ENCODE data around the gene DNM1.
A peak's percentile ranks its signal among the peaks of the same experiment; 100 is the strongest.
"Not testable (repeated sequence)": the region's sequence is repeated elsewhere in the genome, so short reads cannot be mapped to it uniquely, and the experiment has no call there.

The DNM1 gene

DNA sequence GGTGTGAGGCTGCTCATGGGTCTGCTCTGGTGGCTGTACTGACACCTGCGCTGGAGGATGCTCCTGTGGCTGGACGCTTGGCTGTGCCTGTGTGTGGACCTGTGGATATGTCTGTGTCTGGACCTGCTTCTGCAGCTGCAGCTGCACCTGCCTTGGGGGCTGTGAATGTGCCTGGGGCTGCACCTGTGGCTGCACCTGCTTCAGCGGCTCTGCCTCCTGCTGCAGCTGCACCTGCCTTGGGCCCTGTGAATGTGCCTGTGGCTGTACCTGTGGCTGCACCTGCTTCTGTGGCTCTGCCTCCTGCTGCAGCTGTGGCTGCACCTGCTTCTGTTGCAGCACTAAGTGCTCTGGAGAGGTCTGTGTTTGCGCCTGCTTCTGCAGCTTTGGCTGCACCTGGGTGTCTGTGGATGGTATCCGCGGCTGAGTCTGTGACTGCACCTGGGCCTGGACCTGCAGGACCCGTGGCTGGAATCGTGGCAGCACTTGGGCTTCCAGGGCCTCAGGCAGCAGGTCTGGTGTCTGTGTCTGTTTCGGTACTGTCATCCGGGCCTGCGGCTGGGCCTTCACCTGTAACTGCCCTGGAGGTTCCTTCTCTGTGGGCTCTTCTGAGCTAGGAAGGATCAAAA lies 24.3 kb upstream of the DNM1 start:
- TF ChIP-seq, protein P1, sequence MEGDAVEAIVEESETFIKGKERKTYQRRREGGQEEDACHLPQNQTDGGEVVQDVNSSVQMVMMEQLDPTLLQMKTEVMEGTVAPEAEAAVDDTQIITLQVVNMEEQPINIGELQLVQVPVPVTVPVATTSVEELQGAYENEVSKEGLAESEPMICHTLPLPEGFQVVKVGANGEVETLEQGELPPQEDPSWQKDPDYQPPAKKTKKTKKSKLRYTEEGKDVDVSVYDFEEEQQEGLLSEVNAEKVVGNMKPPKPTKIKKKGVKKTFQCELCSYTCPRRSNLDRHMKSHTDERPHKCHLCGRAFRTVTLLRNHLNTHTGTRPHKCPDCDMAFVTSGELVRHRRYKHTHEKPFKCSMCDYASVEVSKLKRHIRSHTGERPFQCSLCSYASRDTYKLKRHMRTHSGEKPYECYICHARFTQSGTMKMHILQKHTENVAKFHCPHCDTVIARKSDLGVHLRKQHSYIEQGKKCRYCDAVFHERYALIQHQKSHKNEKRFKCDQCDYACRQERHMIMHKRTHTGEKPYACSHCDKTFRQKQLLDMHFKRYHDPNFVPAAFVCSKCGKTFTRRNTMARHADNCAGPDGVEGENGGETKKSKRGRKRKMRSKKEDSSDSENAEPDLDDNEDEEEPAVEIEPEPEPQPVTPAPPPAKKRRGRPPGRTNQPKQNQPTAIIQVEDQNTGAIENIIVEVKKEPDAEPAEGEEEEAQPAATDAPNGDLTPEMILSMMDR (IDR thresholded peaks at IDR 0.05; ENCODE audit: insufficient read depth, missing control alignments), result no peak
- no peak for DNase-seq (ENCODE audit: insufficient read length, low spot score)
- FAIRE-seq, result no peak

DNA sequence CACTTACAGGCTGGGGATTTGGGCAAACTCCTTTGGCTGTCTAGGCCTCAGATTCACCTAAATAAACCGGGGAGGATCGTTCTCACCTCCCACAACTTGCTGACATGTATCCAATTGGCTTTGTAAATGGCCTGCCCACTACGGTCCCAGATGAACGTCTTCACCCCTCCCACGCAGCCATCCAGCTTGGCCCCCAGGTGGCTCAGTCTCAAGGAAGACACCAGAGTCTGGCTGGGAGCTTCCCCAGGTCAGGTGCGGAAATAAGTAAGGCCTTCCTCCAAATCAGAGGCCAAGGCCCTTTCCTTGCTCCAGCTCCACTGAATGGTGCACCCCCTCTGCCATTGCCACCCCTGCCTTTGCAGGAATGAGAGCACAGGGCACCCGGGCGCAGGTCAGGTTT lies 23.2 kb upstream of the DNM1 start:
- no peak for DNase-seq (ENCODE audit: insufficient read length, low spot score)
- no peak for FAIRE-seq
- TF ChIP-seq, protein P1 (IDR thresholded peaks at IDR 0.05; ENCODE audit: insufficient read depth, missing control alignments), result no peak

DNA sequence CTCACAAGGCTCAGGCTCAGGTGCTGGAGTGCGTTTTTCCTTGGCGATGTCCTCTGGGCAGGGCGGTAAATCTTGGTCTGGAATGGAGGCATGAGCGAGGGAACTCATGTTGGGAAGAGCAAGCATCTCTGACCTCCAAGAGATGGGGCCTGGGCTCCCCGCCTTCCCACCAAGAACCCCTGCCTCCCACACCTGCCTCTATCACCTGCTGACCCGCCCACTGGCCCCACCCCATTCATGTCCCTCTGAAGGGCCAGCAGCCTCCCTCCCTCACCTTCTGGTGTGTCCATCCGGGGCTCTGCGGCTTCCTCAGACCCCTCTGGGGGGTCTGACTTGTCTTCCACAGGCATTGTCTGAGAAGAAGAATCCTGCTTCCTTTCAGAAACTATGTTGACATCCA lies 22.7 kb upstream of the DNM1 start:
- TF ChIP-seq, protein P1 (IDR thresholded peaks at IDR 0.05; ENCODE audit: insufficient read depth, missing control alignments), result no peak
- DNase-seq (ENCODE audit: insufficient read length, low spot score) (no peak), FAIRE-seq (no peak)

DNA sequence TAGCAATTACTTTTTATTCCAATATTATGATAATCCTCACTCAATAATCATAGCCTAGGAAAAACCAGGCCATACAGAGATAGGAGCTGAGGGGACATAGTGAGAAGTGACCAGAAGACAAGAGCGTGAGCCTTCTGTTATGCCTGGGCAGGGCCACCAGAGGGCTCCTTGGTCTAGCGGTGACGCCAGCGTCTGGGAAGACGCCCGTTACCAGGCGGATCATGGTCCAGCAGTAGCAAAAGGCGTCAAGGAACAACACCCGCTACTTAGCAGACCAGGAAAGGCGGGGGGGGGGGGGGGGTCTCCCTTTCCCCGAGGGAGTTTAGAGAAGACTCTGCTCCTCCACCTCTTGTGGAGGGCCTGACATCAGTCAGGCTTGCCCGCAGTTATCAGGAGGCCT lies 21.7 kb upstream of the DNM1 start:
- not testable (repeated sequence) for DNase-seq (ENCODE audit: insufficient read length, low spot score); FAIRE-seq
- TF ChIP-seq, protein P1 (IDR thresholded peaks at IDR 0.05; ENCODE audit: insufficient read depth, missing control alignments), result peak; percentile 17

DNA sequence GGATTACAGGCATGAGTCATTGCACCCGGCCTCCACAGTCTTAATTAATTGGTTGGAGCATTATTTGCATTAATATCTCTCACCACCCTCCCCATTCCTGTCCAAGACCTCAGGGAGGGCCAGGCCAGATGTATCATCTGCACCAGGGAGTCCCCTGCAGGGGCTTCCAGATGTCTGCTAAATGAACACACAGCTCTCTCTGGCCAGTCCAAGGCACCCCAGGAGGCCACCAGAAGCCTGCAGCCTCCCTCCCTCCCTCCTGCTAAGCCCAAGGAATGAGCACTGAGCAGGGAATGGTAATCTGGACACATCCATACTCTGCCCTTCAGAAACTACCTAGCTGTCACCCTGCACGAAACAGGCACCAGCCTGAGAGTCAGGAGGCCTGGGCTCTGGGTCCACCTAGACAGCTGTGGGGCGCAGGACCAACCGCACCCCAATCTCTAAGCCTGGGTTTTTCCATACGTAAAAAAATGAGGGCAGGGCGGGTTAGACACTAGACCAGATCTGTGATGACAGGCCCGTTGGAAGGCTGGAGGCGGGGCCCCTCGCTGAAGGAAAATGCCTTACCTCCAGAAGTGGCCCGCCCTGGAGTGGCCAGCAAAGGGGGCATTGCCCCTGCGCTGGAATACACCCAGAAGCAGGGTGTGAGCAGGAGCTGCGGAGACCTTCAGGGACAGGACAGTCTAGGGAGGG lies 20.1 kb upstream of the DNM1 start:
- no peak for FAIRE-seq
- no peak for DNase-seq (ENCODE audit: insufficient read length, low spot score)
- TF ChIP-seq, protein P1 (IDR thresholded peaks at IDR 0.05; ENCODE audit: insufficient read depth, missing control alignments), result no peak

- TF ChIP-seq, protein P1 (IDR thresholded peaks at IDR 0.05; ENCODE audit: insufficient read depth, missing control alignments), result no peak
- DNase-seq (ENCODE audit: insufficient read length, low spot score) (no peak), FAIRE-seq (no peak)
These were observed 16.9 kb upstream of the DNM1 start for GRCh38 chr9:128185979-128186965.

Data from D721Med (cell line).